GM20000 (cell line): ENCODE data around the gene ZBED6.

Source experiments
- DNase-seq: peaks from one replicate; pipeline ENCODE4 v3.0.0; 2012; ENCODE audit warnings: low spot score
- TF ChIP-seq, protein P1 (sequence below): IDR thresholded peaks from 2 replicates; pipeline ENCODE4 v1.5.1; 2012; ENCODE audit warnings: mild to moderate bottlenecking, control low read depth; ENCODE audit errors: extremely low read depth, missing control alignments

Gene ZBED6

GRCh38 chr1:203843435-203843834, 48.0 kb downstream of the ZBED6 start:
- no peak for DNase-seq
- TF ChIP-seq, protein P1, sequence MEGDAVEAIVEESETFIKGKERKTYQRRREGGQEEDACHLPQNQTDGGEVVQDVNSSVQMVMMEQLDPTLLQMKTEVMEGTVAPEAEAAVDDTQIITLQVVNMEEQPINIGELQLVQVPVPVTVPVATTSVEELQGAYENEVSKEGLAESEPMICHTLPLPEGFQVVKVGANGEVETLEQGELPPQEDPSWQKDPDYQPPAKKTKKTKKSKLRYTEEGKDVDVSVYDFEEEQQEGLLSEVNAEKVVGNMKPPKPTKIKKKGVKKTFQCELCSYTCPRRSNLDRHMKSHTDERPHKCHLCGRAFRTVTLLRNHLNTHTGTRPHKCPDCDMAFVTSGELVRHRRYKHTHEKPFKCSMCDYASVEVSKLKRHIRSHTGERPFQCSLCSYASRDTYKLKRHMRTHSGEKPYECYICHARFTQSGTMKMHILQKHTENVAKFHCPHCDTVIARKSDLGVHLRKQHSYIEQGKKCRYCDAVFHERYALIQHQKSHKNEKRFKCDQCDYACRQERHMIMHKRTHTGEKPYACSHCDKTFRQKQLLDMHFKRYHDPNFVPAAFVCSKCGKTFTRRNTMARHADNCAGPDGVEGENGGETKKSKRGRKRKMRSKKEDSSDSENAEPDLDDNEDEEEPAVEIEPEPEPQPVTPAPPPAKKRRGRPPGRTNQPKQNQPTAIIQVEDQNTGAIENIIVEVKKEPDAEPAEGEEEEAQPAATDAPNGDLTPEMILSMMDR: no peak
